ENCODE measurements around the gene ARID2. TPM values are rescaled to one million over a fixed set of nuclear protein-coding genes. Genes with fewer than 3 reads are reported as not detected.

Gene ARID2
- total RNA-seq, 2 experiments from 2014 or later, result 30.1 to 44.9 TPM

GRCh38 chr12:45939759-45940158, 210.3 kb downstream of the ARID2 start:
- no peak overlapping the region for H3K4me3 ChIP-seq (ENCODE audit: low read depth, low read length, poor library complexity, severe bottlenecking)
- H3K9me2 ChIP-seq (ENCODE audit: insufficient read depth, low read length), result no peaks in the 10 kb centered on the region
- no peaks in the 10 kb centered on the region for H3K4me1 ChIP-seq (ENCODE audit: insufficient read depth, low read length, poor library complexity, severe bottlenecking)
- no peak for TF ChIP-seq EZH2phosphoT487 (IDR thresholded peaks at IDR 0.05; ENCODE audit: borderline replicate concordance, low read depth, low read length)
- TF ChIP-seq CTCF (conservative IDR thresholded peaks at IDR 0.05; ENCODE audit: low read length), result no peak
- ChIA-PET POLR2A (interaction anchor here (1.1 kb wide), 1 partner anchor 15 kb away, joined by 5 read pairs; no protein-coding TSS in a partner anchor), CTCF (ENCODE audit: unreplicated experiment) (no interaction called here)
- H3K36me3 ChIP-seq (ENCODE audit: insufficient read depth, low read length), result peaks cover 71% of the 10 kb centered on the region
- no peaks in the 10 kb centered on the region for H3K9me3 ChIP-seq (ENCODE audit: low read length)
- no peaks in the 10 kb centered on the region for H4K20me1 ChIP-seq (ENCODE audit: insufficient read depth, low read length)
- no peaks in the 10 kb centered on the region for H3K79me2 ChIP-seq (ENCODE audit: insufficient read depth, low read depth, low read length)
- no peak for DNase-seq (ENCODE audit: low spot score)
- H2AFZ ChIP-seq (ENCODE audit: low read length), result no peak overlapping the region
- H3K4me2 ChIP-seq (ENCODE audit: low read length), result no peak overlapping the region
- no peak overlapping the region for H3K27ac ChIP-seq (ENCODE audit: low read depth, low read length, poor library complexity, severe bottlenecking)
- intact Hi-C loops (cut with micrococcal nuclease; ENCODE audit: unreplicated experiment), result no loop called here
- BruUV-seq (replicated peaks), result no TSS peak

- Histone ChIP-seq H3K9me3 (ENCODE audit: low read length) (no peaks in the 10 kb centered on the region), H2AFZ (ENCODE audit: low read length) (no peak overlapping the region), H3K79me2 (ENCODE audit: insufficient read depth, low read depth, low read length) (no peaks in the 10 kb centered on the region), H3K27ac (ENCODE audit: low read depth, low read length, poor library complexity, severe bottlenecking) (no peak overlapping the region), H3K9me2 (ENCODE audit: insufficient read depth, low read length) (no peaks in the 10 kb centered on the region), H3K4me2 (ENCODE audit: low read length) (no peak overlapping the region), H3K4me1 (ENCODE audit: insufficient read depth, low read length, poor library complexity, severe bottlenecking) (no peaks in the 10 kb centered on the region), H3K4me3 (ENCODE audit: low read depth, low read length, poor library complexity, severe bottlenecking) (no peak overlapping the region), H3K36me3 (ENCODE audit: insufficient read depth, low read length) (peaks cover 92% of the 10 kb centered on the region), H4K20me1 (ENCODE audit: insufficient read depth, low read length) (no peaks in the 10 kb centered on the region)
- intact Hi-C loops (cut with micrococcal nuclease; ENCODE audit: unreplicated experiment), result no loop called here
- TF ChIP-seq CTCF (conservative IDR thresholded peaks at IDR 0.05; ENCODE audit: low read length) (no peak), EZH2phosphoT487 (IDR thresholded peaks at IDR 0.05; ENCODE audit: borderline replicate concordance, low read depth, low read length) (no peak)
- ChIA-PET CTCF (ENCODE audit: unreplicated experiment) (no interaction called here), POLR2A (no interaction called here)
- no TSS peak for BruUV-seq (replicated peaks)
- DNase-seq (ENCODE audit: low spot score), result no peak
These were observed 215.3 kb downstream of the ARID2 start for GRCh38 chr12:45944771-45945170.

GRCh38 chr12:45946435-45946834, 216.9 kb downstream of the ARID2 start:
- intact Hi-C loops (cut with micrococcal nuclease; ENCODE audit: unreplicated experiment), result no loop called here

More at GRCh38 chr12:45946435-45946834, 216.9 kb downstream of the ARID2 start:
- no peak overlapping the region for H3K4me3 ChIP-seq (ENCODE audit: low read depth, low read length, poor library complexity, severe bottlenecking)
- no peaks in the 10 kb centered on the region for H4K20me1 ChIP-seq (ENCODE audit: insufficient read depth, low read length)
- CTCF ChIA-PET (ENCODE audit: unreplicated experiment), result no interaction called here
- no TSS peak for BruUV-seq (replicated peaks)
- H3K27ac ChIP-seq (ENCODE audit: low read depth, low read length, poor library complexity, severe bottlenecking), result no peak overlapping the region
- TF ChIP-seq EZH2phosphoT487 (IDR thresholded peaks at IDR 0.05; ENCODE audit: borderline replicate concordance, low read depth, low read length) (no peak), CTCF (conservative IDR thresholded peaks at IDR 0.05; ENCODE audit: low read length) (no peak)
- no peaks in the 10 kb centered on the region for H3K4me1 ChIP-seq (ENCODE audit: insufficient read depth, low read length, poor library complexity, severe bottlenecking)
- no peak overlapping the region for H3K4me2 ChIP-seq (ENCODE audit: low read length)
- no peak for DNase-seq (ENCODE audit: low spot score)
- peaks cover 83% of the 10 kb centered on the region for H3K36me3 ChIP-seq (ENCODE audit: insufficient read depth, low read length)
- no peak overlapping the region for H2AFZ ChIP-seq (ENCODE audit: low read length)
- no peaks in the 10 kb centered on the region for H3K79me2 ChIP-seq (ENCODE audit: insufficient read depth, low read depth, low read length)
- POLR2A ChIA-PET, result interaction anchor here (1.0 to 1.8 kb wide), 3 partner anchors 10 to 12 kb away, joined by 3 to 7 read pairs (median 6); no protein-coding TSS in a partner anchor
- no peaks in the 10 kb centered on the region for H3K9me3 ChIP-seq (ENCODE audit: low read length)
- H3K9me2 ChIP-seq (ENCODE audit: insufficient read depth, low read length), result no peaks in the 10 kb centered on the region

Measured in OCI-LY7 (cell line).